IMR-90 (cell line): ENCODE results near the gene TPP2. TPM values are rescaled to one million over a fixed set of nuclear protein-coding genes. Genes with fewer than 3 reads are reported as not detected.

Source experiments
- ATAC-seq: fragments of 200-7000 bp; cut with Tn5 transposase; 2 replicates; pipeline ENCODE4 v1.9.1; 2020; ENCODE audit warnings: low read depth, mild to moderate bottlenecking, moderate library complexity
- BruUV-seq: library from RNA; stranded (reverse); fragments of 400-500 nt; replicated peaks from 2 replicates; lab custom pipeline; 2021; lab: Mats Ljungman, UMichigan
- CTCF ChIA-PET: fragments of 300-600 bp; formaldehyde crosslinking; extraction: SDS; loops from one replicate; lab custom pipeline; 2021; ENCODE audit warnings: antibody characterized with exemption; lab: Yijun Ruan, JAX
- POLR2A ChIA-PET: fragments of 300-600 bp; sonication (Branson Sonifier 250); formaldehyde crosslinking; loops from one replicate; lab custom pipeline; 2022; ENCODE audit warnings: antibody characterized with exemption; ENCODE audit not compliant: unreplicated experiment; lab: Charles Lee
- DNase-seq: peaks from one replicate; pipeline ENCODE4 v3.0.0; 2013
- H2AFZ ChIP-seq: replicated peaks from 2 replicates; pipeline ENCODE3; 2013; ENCODE audit warnings: low read length, mild to moderate bottlenecking; ENCODE audit not compliant: poor library complexity
- H2AK5ac ChIP-seq: 2 replicates; pipeline ENCODE4 v1.6.1; 2013; ENCODE audit warnings: low read depth, low read length, inconsistent platforms
- H2AK9ac ChIP-seq: replicated peaks from 2 replicates; pipeline ENCODE3; 2013; ENCODE audit warnings: mild to moderate bottlenecking, low read depth, low read length, moderate library complexity; ENCODE audit not compliant: poor library complexity
- H2BK120ac ChIP-seq: 2 replicates; pipeline ENCODE4 v1.6.1; 2013; ENCODE audit warnings: low read depth, low read length, inconsistent platforms
- H2BK15ac ChIP-seq: 3 replicates; pipeline ENCODE4 v1.6.1; 2013; ENCODE audit warnings: low read depth, low read length, inconsistent platforms
- H2BK20ac ChIP-seq: 2 replicates; pipeline ENCODE4 v1.6.1; 2013; ENCODE audit warnings: low read depth, mild to moderate bottlenecking, inconsistent platforms, low read length, moderate library complexity
- H2BK5ac ChIP-seq: 2 replicates; pipeline ENCODE4 v1.6.1; 2013; ENCODE audit warnings: mild to moderate bottlenecking, low read depth, low read length, inconsistent platforms; ENCODE audit not compliant: poor library complexity, severe bottlenecking
- H3K14ac ChIP-seq: replicated peaks from 2 replicates; pipeline ENCODE4 v1.6.1; 2013; ENCODE audit warnings: low read depth, low read length, inconsistent platforms
- H3K18ac ChIP-seq: 2 replicates; pipeline ENCODE4 v1.6.1; 2013; ENCODE audit warnings: low read depth, low read length, control low read depth
- H3K23ac ChIP-seq: 2 replicates; pipeline ENCODE4 v1.6.1; 2013; ENCODE audit warnings: low read depth, low read length, inconsistent platforms
- H3K27ac ChIP-seq: 2 replicates; pipeline ENCODE4 v1.5.1; 2013; ENCODE audit warnings: mild to moderate bottlenecking, control low read depth, low read length; ENCODE audit not compliant: insufficient read depth
- H3K27me3 ChIP-seq: 2 replicates; pipeline ENCODE4 v1.6.1; 2013; ENCODE audit warnings: low read length; ENCODE audit not compliant: control insufficient read depth, insufficient read depth
- H3K36me3 ChIP-seq: 2 replicates; pipeline ENCODE4 v1.6.1; 2013; ENCODE audit warnings: low read length, mixed read lengths; ENCODE audit not compliant: control insufficient read depth, insufficient read depth
- H3K4ac ChIP-seq: 2 replicates; pipeline ENCODE4 v1.6.1; 2013; ENCODE audit warnings: low read depth, low read length, inconsistent platforms
- H3K4me1 ChIP-seq: 2 replicates; pipeline ENCODE4 v1.6.1; 2013; ENCODE audit warnings: low read length, mixed read lengths; ENCODE audit not compliant: control insufficient read depth, insufficient read depth
- H3K4me2 ChIP-seq: 2 replicates; pipeline ENCODE4 v1.6.1; 2013; ENCODE audit warnings: low read depth, mild to moderate bottlenecking, control low read depth, low read length, moderate library complexity
- H3K4me3 ChIP-seq: 2 replicates; pipeline ENCODE4 v1.5.1; 2013; ENCODE audit warnings: low read depth, mild to moderate bottlenecking, control low read depth, low read length, moderate library complexity; ENCODE audit not compliant: insufficient read depth
- H3K56ac ChIP-seq: 2 replicates; pipeline ENCODE4 v1.6.1; 2013; ENCODE audit warnings: low read length, inconsistent platforms; ENCODE audit not compliant: insufficient read depth; ENCODE audit errors: extremely low read depth
- H3K79me1 ChIP-seq, 2 experiments: 2 replicates each; pipeline ENCODE4 v1.6.1; 2013; ENCODE audit warnings: low read length in 2 of 2, inconsistent platforms in 1 of 2, low read depth in 1 of 2
- H3K9ac ChIP-seq: 2 replicates; pipeline ENCODE4 v1.6.1; 2013; ENCODE audit warnings: low read depth, low read length, control low read depth
- H3K9me1 ChIP-seq: 2 replicates; pipeline ENCODE4 v1.6.1; 2013; ENCODE audit warnings: low read length, inconsistent platforms; ENCODE audit not compliant: insufficient read depth
- H3K9me3 ChIP-seq: 2 replicates; pipeline ENCODE4 v1.6.1; 2013; ENCODE audit warnings: low read length; ENCODE audit not compliant: control insufficient read depth, insufficient read depth
- H4K20me1 ChIP-seq: 2 replicates; pipeline ENCODE4 v1.6.1; 2013; ENCODE audit warnings: low read length, inconsistent platforms; ENCODE audit not compliant: insufficient read depth
- H4K5ac ChIP-seq: 2 replicates; pipeline ENCODE4 v1.6.1; 2013; ENCODE audit warnings: mild to moderate bottlenecking, low read depth, low read length, control low read depth
- H4K8ac ChIP-seq, 2 experiments: 2 replicates each; pipeline ENCODE4 v1.6.1; 2013; ENCODE audit warnings: low read depth in 2 of 2, low read length in 2 of 2, control low read depth in 1 of 2, inconsistent platforms in 1 of 2
- H4K91ac ChIP-seq: 2 replicates; pipeline ENCODE4 v1.6.1; 2013; ENCODE audit warnings: low read depth, low read length, inconsistent platforms; ENCODE audit not compliant: insufficient read depth
- MXI1 ChIP-seq: IDR thresholded peaks from 2 replicates; pipeline ENCODE4 v1.6.1; 2012; ENCODE audit warnings: low read depth, mild to moderate bottlenecking, low read length, moderate library complexity, borderline replicate concordance
- WGBS, 2 experiments: methylation state at CpG; one replicate each; pipeline versions ENCODE4 v1.1.5 to v1.1.7; 2013; ENCODE audit warnings: missing lambda C conversion rate in 2 of 2; ENCODE audit not compliant: insufficient read length in 1 of 2; ENCODE audit errors: extremely low coverage in 2 of 2; 5-methylcytosine and 5-hydroxymethylcytosine counted together
- dilution Hi-C: fragments of 300-500 bp; cut with HindIII; formaldehyde crosslinking; loops from one replicate; pipeline ENCODE4 v1.14.3; 2018; ENCODE audit warnings: low sequenced_read_pairs; ENCODE audit not compliant: unreplicated experiment
- in situ Hi-C: fragments of 300-500 bp; cut with MboI; formaldehyde crosslinking; loops from 3 replicates; pipeline ENCODE4 v1.14.3; 2019; ENCODE audit warnings: low sequenced_read_pairs, inconsistent platforms, mixed read lengths
- intact Hi-C: fragments of 100-400 bp; cut with micrococcal nuclease; formaldehyde crosslinking; loops from 2 replicates; pipeline ENCODE4 v1.10.0; 2022
- polyA plus RNA-seq, 3 experiments: library from polyadenylated mRNA; depleted of rRNA; stranded (reverse); fragments of >200 nt; gene quantifications; 2 replicates each; pipeline ENCODE4 v1.2.3, GENCODE V29; 2012; ENCODE audit warnings: low replicate concordance in 1 of 3
- total RNA-seq: library from RNA; depleted of rRNA; stranded (reverse); fragments of >200 nt; gene quantifications from 2 replicates; pipeline ENCODE4 v1.2.3, GENCODE V29; 2012
- TF ChIP-seq, protein P1 (sequence below): conservative IDR thresholded peaks from 2 replicates; pipeline ENCODE4 v1.5.1; 2012; ENCODE audit warnings: mild to moderate bottlenecking, low read depth, low read length, improper control_type of control experiment

The TPP2 gene
- total and polyA plus RNA-seq, 2 of the 4 experiments (the other 2 are of a cell fraction): 27.6 to 52.9 TPM

DNA sequence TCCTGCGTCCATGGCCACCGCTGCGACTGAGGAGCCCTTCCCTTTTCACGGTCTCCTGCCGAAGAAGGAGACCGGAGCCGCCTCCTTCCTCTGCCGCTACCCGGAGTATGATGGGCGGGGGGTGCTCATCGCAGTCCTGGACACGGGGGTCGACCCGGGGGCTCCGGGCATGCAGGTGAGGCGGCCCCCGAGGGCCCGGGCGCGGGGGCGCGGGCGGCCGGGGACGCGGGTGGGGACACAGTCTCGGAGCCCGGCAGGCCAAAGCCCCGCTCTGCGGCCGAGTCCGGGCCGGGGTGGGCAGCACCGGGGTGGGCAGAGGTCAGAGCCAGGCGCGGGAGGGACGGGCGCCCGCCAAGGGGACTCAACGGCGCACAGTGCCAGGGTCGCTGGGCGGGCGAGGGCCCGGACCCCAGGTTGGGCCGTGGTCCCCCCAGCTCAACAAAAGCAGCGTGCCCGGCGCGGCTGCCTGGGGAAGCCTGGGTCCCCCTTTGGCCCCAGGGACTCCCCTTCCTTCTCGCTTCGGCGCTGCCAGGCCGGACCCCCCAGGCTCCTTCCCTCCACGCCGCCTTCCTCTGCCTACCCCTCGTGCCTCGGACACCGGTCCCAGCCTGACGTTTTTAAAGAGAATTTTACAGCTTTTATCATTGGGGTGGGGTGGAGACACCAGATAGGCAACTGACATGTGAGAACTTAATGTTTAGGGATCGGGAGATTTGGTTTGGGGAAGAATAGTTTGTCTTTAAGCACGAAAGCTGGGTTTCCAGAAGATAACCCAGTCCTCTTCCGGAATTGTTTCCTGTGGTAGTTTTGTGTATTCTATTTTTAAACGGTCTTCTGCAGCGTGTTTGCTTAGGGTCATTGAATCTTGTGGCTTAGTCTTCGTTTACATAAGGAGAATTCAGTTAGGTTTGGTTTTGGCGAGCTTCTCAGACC, 509 bp downstream of the TPP2 start:
- POLR2A ChIA-PET: interaction anchor here (0.6 kb wide), 1 partner anchor 937 kb away, joined by 3 read pairs; no protein-coding TSS in a partner anchor
- peak overlapping the region; percentile 91 for H2AFZ ChIP-seq
- DNase-seq: peak; percentile 52
- peak overlapping the region; percentile 84 for H3K27ac ChIP-seq
- 0 out of 2 replicates have a peak, but pooled peaks cover 3% of the 10 kb centered on the region for H3K4me1 ChIP-seq
- peak overlapping the region; percentile 16; the same call in 1 of the 2 replicates for H2BK120ac ChIP-seq
- no TSS peak for BruUV-seq
- peak; percentile 2 for ATAC-seq
- peak overlapping the region; percentile 92 for H3K9ac ChIP-seq
- peak overlapping the region; percentile 95 for H2AK9ac ChIP-seq
- no peaks in the 10 kb centered on the region for H3K9me3 ChIP-seq
- H2AK5ac ChIP-seq: 0 out of 2 replicates have a peak overlapping the region, but pooled peaks have one; percentile 12
- no peak overlapping the region; the same call in 2 of the 3 replicates for H2BK15ac ChIP-seq
- no peaks in the 10 kb centered on the region for H3K27me3 ChIP-seq
- H3K4ac ChIP-seq: peak overlapping the region; percentile 63; the same call in 1 of the 2 replicates
- TF ChIP-seq, protein P1, sequence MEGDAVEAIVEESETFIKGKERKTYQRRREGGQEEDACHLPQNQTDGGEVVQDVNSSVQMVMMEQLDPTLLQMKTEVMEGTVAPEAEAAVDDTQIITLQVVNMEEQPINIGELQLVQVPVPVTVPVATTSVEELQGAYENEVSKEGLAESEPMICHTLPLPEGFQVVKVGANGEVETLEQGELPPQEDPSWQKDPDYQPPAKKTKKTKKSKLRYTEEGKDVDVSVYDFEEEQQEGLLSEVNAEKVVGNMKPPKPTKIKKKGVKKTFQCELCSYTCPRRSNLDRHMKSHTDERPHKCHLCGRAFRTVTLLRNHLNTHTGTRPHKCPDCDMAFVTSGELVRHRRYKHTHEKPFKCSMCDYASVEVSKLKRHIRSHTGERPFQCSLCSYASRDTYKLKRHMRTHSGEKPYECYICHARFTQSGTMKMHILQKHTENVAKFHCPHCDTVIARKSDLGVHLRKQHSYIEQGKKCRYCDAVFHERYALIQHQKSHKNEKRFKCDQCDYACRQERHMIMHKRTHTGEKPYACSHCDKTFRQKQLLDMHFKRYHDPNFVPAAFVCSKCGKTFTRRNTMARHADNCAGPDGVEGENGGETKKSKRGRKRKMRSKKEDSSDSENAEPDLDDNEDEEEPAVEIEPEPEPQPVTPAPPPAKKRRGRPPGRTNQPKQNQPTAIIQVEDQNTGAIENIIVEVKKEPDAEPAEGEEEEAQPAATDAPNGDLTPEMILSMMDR: no peak
- TF ChIP-seq MXI1: 0 out of 2 replicates have a peak, but pooled peaks have one; percentile 33
- peak overlapping the region; percentile 42; the same call in 1 of the 2 replicates for H3K18ac ChIP-seq
- peak overlapping the region; percentile 65 for H2BK5ac ChIP-seq
- peak overlapping the region; percentile 8; the same call in 1 of the 2 replicates for H4K91ac ChIP-seq
- peak overlapping the region; percentile 80 for H3K4me3 ChIP-seq
- H4K8ac ChIP-seq: no peak overlapping the region; a peak in 1 of 4 replicates
- 1% methylated on average over 15 of the region's 67 CpGs; no CpG with 5 or more reads in 1 of the 2 experiments for WGBS, 2 experiments
- H3K56ac ChIP-seq: peak overlapping the region; percentile 87; the same call in 1 of the 2 replicates
- H4K5ac ChIP-seq: peak overlapping the region; percentile 36; the same call in 1 of the 2 replicates
- in situ Hi-C loops (loop anchor here (5.0 kb wide), 1 partner anchor 250 kb away; the partner anchor contains the start of gene ERCC5), dilution Hi-C loops (no loop called here), intact Hi-C loops (loop anchor here (1.0 to 5.0 kb wide), 3 partner anchors 130 to 204 kb away; partner anchors contain the start of gene TEX30)
- no peak overlapping the region for H2BK20ac ChIP-seq
- H4K20me1 ChIP-seq: peaks cover 28% of the 10 kb centered on the region
- peaks cover 3% of the 10 kb centered on the region; the same call in 1 of the 2 replicates for H3K9me1 ChIP-seq
- H3K14ac ChIP-seq: 0 out of 2 replicates have a peak overlapping the region, but pooled peaks have one; percentile 29
- CTCF ChIA-PET: interaction anchor here (0.6 to 0.7 kb wide), 2 partner anchors 250 to 267 kb away, joined by 3 read pairs; no protein-coding TSS in a partner anchor
- H3K23ac ChIP-seq: peak overlapping the region; percentile 64
- peak overlapping the region; percentile 96 for H3K4me2 ChIP-seq
- H3K79me1 ChIP-seq: peaks cover 5 to 23% of the 10 kb centered on the region in 2 experiments
- no peaks in the 10 kb centered on the region for H3K36me3 ChIP-seq
